HepG2 (cell line): ENCODE measurements around the gene CNN3. TPM values are rescaled to one million over a fixed set of nuclear protein-coding genes. Genes with fewer than 3 reads are reported as not detected.

Experiments
- ATAC-seq: fragments of 200-7000 bp; cut with Tn5 transposase; 3 replicates; pipeline ENCODE4 v1.9.1; 2020; ENCODE audit warnings: mild to moderate bottlenecking, moderate library complexity
- BruUV-seq: library from RNA; stranded (reverse); fragments of 400-500 nt; replicated peaks from 2 replicates; lab custom pipeline; 2021; lab: Mats Ljungman, UMichigan
- CTCF ChIA-PET: fragments of 300-600 bp; formaldehyde crosslinking; extraction: SDS; loops from one replicate; lab custom pipeline; 2021; ENCODE audit warnings: low total read pairs, inconsistent platforms, low intra/inter-chr PET ratio; lab: Yijun Ruan, JAX
- POLR2A ChIA-PET: fragments of 350-600 bp; sonication (Branson Sonifier 250); formaldehyde crosslinking; loops from one replicate; lab custom pipeline; 2020; ENCODE audit warnings: antibody characterized with exemption, inconsistent platforms; lab: Yijun Ruan, JAX
- DNase-seq: peaks from one replicate; pipeline ENCODE4 v3.0.0-alpha.2; 2015; ENCODE audit warnings: low spot score
- FAIRE-seq: peaks from 3 replicates; lab custom pipeline; 2011; peaks lifted over from hg19 to GRCh38; lab: Jason Lieb, UNC
- H2AFZ ChIP-seq: one replicate; pipeline ENCODE4 v1.6.1; 2011; ENCODE audit warnings: low read length, inconsistent platforms
- H3K27ac ChIP-seq: fragments of 300-600 bp; 3 replicates; pipeline ENCODE4 v1.8.0; 2011; ENCODE audit warnings: mixed run types, mild to moderate bottlenecking, mixed read lengths, low read length, inconsistent platforms; ENCODE audit not compliant: insufficient read depth; ENCODE audit errors: extremely low read length
- H3K27me3 ChIP-seq, 2 experiments: fragments of 200-600 bp in 1 of 2; 2 replicates in 1 of 2; 3 replicates in 1 of 2; pipeline versions ENCODE4 v1.6.0 to v1.8.0; 2011; ENCODE audit warnings: low read length in 2 of 2, mild to moderate bottlenecking in 2 of 2, moderate library complexity in 2 of 2, inconsistent platforms in 1 of 2; ENCODE audit not compliant: insufficient read depth in 2 of 2, control insufficient read depth in 1 of 2
- H3K36me3 ChIP-seq, 2 experiments: fragments of 200-600 bp in 1 of 2; replicated peaks in 1 of 2; 2 replicates in 1 of 2; 3 replicates in 1 of 2; pipeline versions ENCODE4 v1.5.1 to v1.8.0; 2011; ENCODE audit warnings: low read length in 2 of 2, inconsistent platforms in 1 of 2; ENCODE audit not compliant: insufficient read depth in 2 of 2, control insufficient read depth in 1 of 2
- H3K4me1 ChIP-seq: 2 replicates; pipeline ENCODE4 v1.5.1; 2012; ENCODE audit warnings: low read length, inconsistent platforms; ENCODE audit not compliant: insufficient read depth
- H3K4me2 ChIP-seq: 2 replicates; pipeline ENCODE4 v1.6.0; 2011; ENCODE audit warnings: low read depth, low read length, inconsistent platforms
- H3K4me3 ChIP-seq, 3 experiments: fragments of 200-600 bp in 1 of 3; sonication (generic), shearing (Covaris generic) in 1 of 3; replicated peaks in 1 of 3; 2 replicates each; pipeline ENCODE4 v1.5.1; 2011 to 2016; ENCODE audit warnings: low read length in 3 of 3, inconsistent platforms in 2 of 3, low read depth in 2 of 3, mild to moderate bottlenecking in 2 of 3, control low read depth in 1 of 3, mixed read lengths in 1 of 3; ENCODE audit not compliant: insufficient read depth in 1 of 3
- H3K79me2 ChIP-seq: one replicate; pipeline ENCODE4 v1.6.1; 2011; ENCODE audit warnings: low read length, inconsistent platforms; ENCODE audit not compliant: insufficient read depth
- H3K9ac ChIP-seq: 2 replicates; pipeline ENCODE4 v1.6.0; 2011; ENCODE audit warnings: mild to moderate bottlenecking, low read depth, low read length, inconsistent platforms; ENCODE audit not compliant: insufficient read depth
- H3K9me3 ChIP-seq: 2 replicates; pipeline ENCODE4 v1.5.1; 2012; ENCODE audit warnings: mild to moderate bottlenecking, low read length
- H4K20me1 ChIP-seq: 2 replicates; pipeline ENCODE4 v1.6.0; 2011; ENCODE audit warnings: inconsistent platforms, mild to moderate bottlenecking, low read length, moderate library complexity; ENCODE audit not compliant: insufficient read depth
- KLF16 ChIP-seq, 2 experiments: sonication (generic) in 1 of 2; formaldehyde crosslinking in 1 of 2; IDR thresholded peaks; 2 replicates each; pipeline versions ENCODE4 v1.6.1 to v1.8.0; 2016 to 2023; ENCODE audit warnings: missing genetic modification reagents in 2 of 2, missing compliant biosample characterization in 1 of 2
- NFE2L2 ChIP-seq: fragments of 150-350 bp; IDR thresholded peaks from 2 replicates; pipeline ENCODE4 v1.6.1; 2014; ENCODE audit warnings: low read length
- PAXIP1 ChIP-seq: sonication (generic); formaldehyde crosslinking; conservative IDR thresholded peaks from 2 replicates; pipeline ENCODE4 v1.4.0; 2020; ENCODE audit warnings: mild to moderate bottlenecking, missing genetic modification reagents, moderate library complexity
- ZBTB40 ChIP-seq, 2 experiments: fragments of 450-650 bp in 1 of 2; sonication (generic) in 1 of 2; formaldehyde crosslinking in 1 of 2; IDR thresholded peaks; 2 replicates each; pipeline versions ENCODE4 v1.6.1 to v1.8.0; 2016 to 2022; ENCODE audit warnings: antibody characterized with exemption in 1 of 2, mild to moderate bottlenecking in 1 of 2, missing genetic modification reagents in 1 of 2
- ZGPAT ChIP-seq: IDR thresholded peaks from 2 replicates; pipeline ENCODE4 v1.6.1; 2016; ENCODE audit warnings: mild to moderate bottlenecking
- ZNF138 ChIP-seq: sonication (generic); formaldehyde crosslinking; IDR thresholded peaks from 2 replicates; pipeline ENCODE4 v1.5.0; 2020; ENCODE audit warnings: mild to moderate bottlenecking, low read depth, missing genetic modification reagents
- ZNF337 ChIP-seq: sonication (generic); formaldehyde crosslinking; IDR thresholded peaks from 2 replicates; pipeline ENCODE4 v1.5.1; 2020; ENCODE audit warnings: missing genetic modification reagents, low read depth, mild to moderate bottlenecking, borderline replicate concordance
- WGBS: methylation state at CpG from one replicate; pipeline ENCODE4 v1.1.6; 2017; ENCODE audit warnings: low lambda C conversion rate; 5-methylcytosine and 5-hydroxymethylcytosine counted together
- in situ Hi-C: cut with HindIII; loops from 2 replicates; pipeline ENCODE4 v1.10.0; 2017; ENCODE audit warnings: low pct_unique_long_range_greater_than_20kb; ENCODE audit not compliant: extremely low pct_ligation_motif_present
- intact Hi-C: fragments of 100-400 bp; cut with micrococcal nuclease; formaldehyde crosslinking; loops from one replicate; pipeline ENCODE4 v1.10.0; 2022; ENCODE audit not compliant: unreplicated experiment
- polyA plus RNA-seq, 8 experiments: library from polyadenylated mRNA; depleted of rRNA in 3 of 8; stranded (reverse) in 7 of 8; unstranded in 1 of 8; fragments of >200 nt; fragmentation: Illumina TruSeq in 4 of 8; extraction: Trizol in 4 of 8; gene quantifications; 2 replicates each; pipeline versions ENCODE4 v1.2.1 to v1.2.3, GENCODE V29; 2011 to 2016; ENCODE audit warnings: low read depth in 4 of 8, missing spikeins in 1 of 8, mixed read lengths in 1 of 8; ENCODE audit not compliant: insufficient read depth in 1 of 8
- total RNA-seq, 5 experiments: library from RNA; depleted of rRNA; stranded (reverse); fragments of >200 nt; fragmentation: Illumina TruSeq; extraction: Trizol; gene quantifications; 2 replicates each; pipeline ENCODE4 v1.2.3, GENCODE V29; 2016; ENCODE audit warnings: low read depth in 1 of 5

CNN3 gene
- total and polyA plus RNA-seq, 2 of the 13 experiments (the other 11 are each of a cell fraction or from before 2014, with no cell fraction given): 113 to 223 TPM

- POLR2A ChIA-PET: interaction anchor here (2.0 kb wide), 1 partner anchor 15 kb away, joined by 8 read pairs; the partner anchor contains the start of gene CNN3
- no peaks in the 10 kb centered on the region for H3K9me3 ChIP-seq
- no peaks in the 10 kb centered on the region; a peak in 2 of 5 replicates for H3K36me3 ChIP-seq
- intact Hi-C loops: no loop called here
- H2AFZ ChIP-seq: no peak overlapping the region
- CTCF ChIA-PET: no interaction called here
- TSS peak; percentile 30 for BruUV-seq
- no peak overlapping the region for H3K4me2 ChIP-seq
- no peaks in the 10 kb centered on the region for H3K79me2 ChIP-seq
- H4K20me1 ChIP-seq: no peaks in the 10 kb centered on the region
- no peak overlapping the region for H3K9ac ChIP-seq
- H3K27me3 ChIP-seq: no peaks in the 10 kb centered on the region
- H3K4me1 ChIP-seq: peaks cover 19% of the 10 kb centered on the region
- H3K4me3 ChIP-seq: no peak overlapping the region
- ATAC-seq (peak; percentile 78), FAIRE-seq (peak; percentile 21), DNase-seq (peak; percentile 51)
- in situ Hi-C loops: no loop called here
- 45% methylated on average over 8 of the region's 8 CpGs for WGBS
- peak overlapping the region; percentile 50 for H3K27ac ChIP-seq
- TF ChIP-seq KLF16 (CRISPR knock-in tag; IDR thresholded peaks at IDR 0.05): 0 out of 4 replicates have a peak, but pooled peaks of 1 of the 2 experiments have one; percentile 32
- TF ChIP-seq ZGPAT: peak; percentile 42
- 0 out of 2 replicates have a peak, but pooled peaks have one; percentile 27 for TF ChIP-seq PAXIP1 (CRISPR knock-in tag)
- TF ChIP-seq NFE2L2: peak; percentile 91
- no peak for TF ChIP-seq ZBTB40 (IDR thresholded peaks at IDR 0.05)
- TF ChIP-seq ZBTB40 (CRISPR knock-in tag; IDR thresholded peaks at IDR 0.05): no peak
- TF ChIP-seq ZNF138 (CRISPR knock-in tag): no peak
- TF ChIP-seq ZNF337 (CRISPR knock-in tag): no peak
These were observed 15.5 kb upstream of the CNN3 start for GRCh38 chr1:94942171-94943128.
